ENCODE measurements around the gene CCNK. TPM values are rescaled to one million over a fixed set of nuclear protein-coding genes. Genes with fewer than 3 reads are reported as not detected.

The CCNK gene
- total RNA-seq, 4 donors from 2014 or later: 14.5 to 42.6 (median 31.3) TPM

- 82% methylated on average over 15 of the region's 15 CpGs; no CpG with 5 or more reads in 1 of the 2 donors for WGBS, 2 donors (ENCODE audit: low coverage in 1 of 2)
- Histone ChIP-seq H3K4me3 (no peak overlapping the region), H3K36me3 (peaks cover 0 to 8% (median 1%) of the 10 kb centered on the region in 4 donors), H3K9me3 (no peaks in the 10 kb centered on the region), H3K27me3 (no peaks in the 10 kb centered on the region), H3K27ac (peak overlapping the region in 1 of 4 donors; percentile 2), H3K4me1 (peaks cover under 1 to 12% (median 6%) of the 10 kb centered on the region in 4 donors)
- in situ Hi-C loops (cut with MboI; ENCODE audit: low pct_ligation_motif_present in 1 of 4, low pct_unique_long_range_greater_than_20kb in 1 of 4, low sequenced_read_pairs in 3 of 4) (loop anchor here in 1 of 4 donors (25.0 kb wide), 1 partner anchor 99 kb away; the partner anchor contains the start of gene CCDC85C), intact Hi-C loops (cut with DNase I; ENCODE audit: low total_unique reads) (no loop called here)
- TF ChIP-seq POLR2AphosphoS5 (IDR thresholded peaks at IDR 0.05) (no peak), POLR2A (IDR thresholded peaks at IDR 0.05) (no peak), CTCF (IDR thresholded peaks at IDR 0.05) (no peak), EP300 (IDR thresholded peaks at IDR 0.05; ENCODE audit: low read depth) (no peak)
- no peak for DNase-seq
Measured at GRCh38 chr14:99513183-99513694, 32.0 kb downstream of the CCNK start.

- TF ChIP-seq CTCF (IDR thresholded peaks at IDR 0.05): no peak
- Histone ChIP-seq H3K36me3 (peaks cover 0 to 4% (median 0%) of the 10 kb centered on the region in 4 donors), H3K4me1 (peaks cover 4 to 18% (median 10%) of the 10 kb centered on the region in 4 donors), H3K9me3 (no peaks in the 10 kb centered on the region), H3K27ac (no peak overlapping the region), H3K4me3 (no peak overlapping the region), H3K27me3 (no peaks in the 10 kb centered on the region)
- 73% methylated on average over 13 of the region's 13 CpGs; no CpG with 5 or more reads in 1 of the 2 donors for WGBS, 2 donors (ENCODE audit: low coverage in 1 of 2)
- in situ Hi-C loops (cut with MboI; ENCODE audit: low pct_ligation_motif_present in 1 of 4, low pct_unique_long_range_greater_than_20kb in 1 of 4, low sequenced_read_pairs in 3 of 4) (loop anchor here in 1 of 4 donors (25.0 kb wide), 1 partner anchor 98 kb away; the partner anchor contains the start of gene CCDC85C), intact Hi-C loops (cut with DNase I; ENCODE audit: low total_unique reads) (no loop called here)
- no peak for DNase-seq
Measured at GRCh38 chr14:99513946-99514551, 32.8 kb downstream of the CCNK start.

- H3K27me3 ChIP-seq: no peaks in the 10 kb centered on the region
- intact Hi-C loops (cut with DNase I; ENCODE audit: low total_unique reads) (no loop called here), in situ Hi-C loops (cut with MboI; ENCODE audit: low pct_ligation_motif_present in 1 of 4, low pct_unique_long_range_greater_than_20kb in 1 of 4, low sequenced_read_pairs in 3 of 4) (loop anchor here in 2 of 4 donors (5.0 to 25.0 kb wide), 2 partner anchors 98 to 118 kb away; partner anchors contain the start of gene CCDC85C (in 1 of the 2))
- 97% methylated on average over 18 of the region's 20 CpGs; no CpG with 5 or more reads in 1 of the 2 donors for WGBS, 2 donors (ENCODE audit: low coverage in 1 of 2)
- no peaks in the 10 kb centered on the region for H3K9me3 ChIP-seq
- no peak overlapping the region for H3K4me3 ChIP-seq
- H3K4me1 ChIP-seq: peaks cover 4 to 18% (median 10%) of the 10 kb centered on the region in 4 donors
- peaks cover 0 to 3% (median 0%) of the 10 kb centered on the region in 4 donors for H3K36me3 ChIP-seq
- DNase-seq: no peak
- TF ChIP-seq EP300 (IDR thresholded peaks at IDR 0.05; ENCODE audit: low read depth) (no peak), POLR2AphosphoS5 (IDR thresholded peaks at IDR 0.05) (no peak), CTCF (IDR thresholded peaks at IDR 0.05) (no peak), POLR2A (IDR thresholded peaks at IDR 0.05) (no peak)
- H3K27ac ChIP-seq: no peak overlapping the region
Measured at GRCh38 chr14:99514552-99515300, 33.5 kb downstream of the CCNK start.

Measured in transverse colon (tissue), 4 donors.